H7 (cell line): ENCODE data around the gene ETV2. TPM values are rescaled to one million over a fixed set of nuclear protein-coding genes. Genes with fewer than 3 reads are reported as not detected.

Experiments
- DNase-seq: peaks from one replicate; pipeline ENCODE4 v3.0.0; 2012
- H3K27me3 ChIP-seq: 2 replicates; pipeline ENCODE4 v1.6.0; 2011; ENCODE audit warnings: mild to moderate bottlenecking, low read length; ENCODE audit not compliant: control insufficient read depth, insufficient read depth
- H3K36me3 ChIP-seq: replicated peaks from 2 replicates; pipeline ENCODE4 v1.5.1; 2011; ENCODE audit warnings: low read length; ENCODE audit not compliant: control insufficient read depth, insufficient read depth
- H3K4me3 ChIP-seq: 2 replicates; pipeline ENCODE4 v1.5.1; 2011; ENCODE audit warnings: low read depth, mild to moderate bottlenecking, control low read depth, low read length, moderate library complexity; ENCODE audit not compliant: insufficient read depth
- total RNA-seq: library from RNA; depleted of rRNA; stranded (reverse); fragments of >200 nt; shearing (Covaris generic); gene quantifications from 2 replicates; pipeline ENCODE4 v1.2.3, GENCODE V29; 2014

ETV2 gene
- total RNA-seq, 1 experiment from 2014 or later, result 0.35 TPM

- Histone ChIP-seq H3K27me3 (peaks cover 3% of the 10 kb centered on the region; the same call in 1 of the 2 replicates), H3K4me3 (no peak overlapping the region), H3K36me3 (peaks cover 3% of the 10 kb centered on the region; the same call in 1 of the 2 replicates)
- DNase-seq, result no peak
Measured at GRCh38 chr19:35615036-35615435, 26.5 kb upstream of the ETV2 start.

- Histone ChIP-seq H3K36me3 (peaks cover 9% of the 10 kb centered on the region), H3K27me3 (no peaks in the 10 kb centered on the region), H3K4me3 (no peak overlapping the region)
- peak; percentile 65 for DNase-seq
Measured at GRCh38 chr19:35618857-35619256, 22.7 kb upstream of the ETV2 start.

- peaks cover 9% of the 10 kb centered on the region for H3K36me3 ChIP-seq
- H3K4me3 ChIP-seq, result no peak overlapping the region
- H3K27me3 ChIP-seq, result no peaks in the 10 kb centered on the region
- no peak for DNase-seq
Measured at GRCh38 chr19:35619290-35619923, 22.1 kb upstream of the ETV2 start.

- no peak for DNase-seq
- Histone ChIP-seq H3K27me3 (no peaks in the 10 kb centered on the region), H3K36me3 (peaks cover 9% of the 10 kb centered on the region), H3K4me3 (no peak overlapping the region)
Measured at GRCh38 chr19:35620001-35620400, 21.5 kb upstream of the ETV2 start.

- H3K4me3 ChIP-seq, result no peak overlapping the region
- no peaks in the 10 kb centered on the region for H3K27me3 ChIP-seq
- peaks cover 7% of the 10 kb centered on the region for H3K36me3 ChIP-seq
- no peak for DNase-seq
Measured at GRCh38 chr19:35621708-35622107, 19.8 kb upstream of the ETV2 start.

- no peak overlapping the region for H3K4me3 ChIP-seq
- DNase-seq, result no peak
- peaks cover 6% of the 10 kb centered on the region for H3K36me3 ChIP-seq
- H3K27me3 ChIP-seq, result no peaks in the 10 kb centered on the region
Measured at GRCh38 chr19:35622750-35623149, 18.8 kb upstream of the ETV2 start.

- H3K4me3 ChIP-seq, result no peak overlapping the region
- H3K27me3 ChIP-seq, result no peaks in the 10 kb centered on the region
- peaks cover 6% of the 10 kb centered on the region for H3K36me3 ChIP-seq
- DNase-seq, result no peak
Measured at GRCh38 chr19:35623327-35624010, 18.1 kb upstream of the ETV2 start.

- Histone ChIP-seq H3K36me3 (peaks cover 21% of the 10 kb centered on the region), H3K27me3 (no peaks in the 10 kb centered on the region), H3K4me3 (peak overlapping the region; percentile 88)
- DNase-seq, result no peak
Measured at GRCh38 chr19:35628264-35628564, 13.3 kb upstream of the ETV2 start.

GRCh38 chr19:35628565-35629331, 12.8 kb upstream of the ETV2 start, which contains the start of gene RBM42:
RBM42 (plus strand) TSS chr19:35629036; CDS start chr19:35629154, 118 bp downstream.
- Histone ChIP-seq H3K36me3 (peaks cover 21% of the 10 kb centered on the region), H3K27me3 (no peaks in the 10 kb centered on the region), H3K4me3 (peak within 1 kb of the TSS; percentile 88)
- DNase-seq, result peak; percentile 99

- Histone ChIP-seq H3K4me3 (peak overlapping the region; percentile 88), H3K27me3 (no peaks in the 10 kb centered on the region), H3K36me3 (peaks cover 23% of the 10 kb centered on the region)
- no peak for DNase-seq
Measured at GRCh38 chr19:35629332-35629633, 12.3 kb upstream of the ETV2 start.

GRCh38 chr19:35633727-35634440, 7.7 kb upstream of the ETV2 start:
- H3K36me3 ChIP-seq, result peaks cover 36% of the 10 kb centered on the region
- peak; percentile 41 for DNase-seq
- no peak overlapping the region for H3K4me3 ChIP-seq
- no peaks in the 10 kb centered on the region for H3K27me3 ChIP-seq

GRCh38 chr19:35636651-35637050, 4.9 kb upstream of the ETV2 start:
- Histone ChIP-seq H3K4me3 (no peak overlapping the region), H3K36me3 (peaks cover 23% of the 10 kb centered on the region), H3K27me3 (no peaks in the 10 kb centered on the region)
- no peak for DNase-seq

- no peak overlapping the region for H3K4me3 ChIP-seq
- no peak for DNase-seq
- H3K36me3 ChIP-seq, result peaks cover 22% of the 10 kb centered on the region
- peaks cover under 1% of the 10 kb centered on the region; the same call in 1 of the 2 replicates for H3K27me3 ChIP-seq
Measured at GRCh38 chr19:35637165-35637564, 4.4 kb upstream of the ETV2 start.

- Histone ChIP-seq H3K36me3 (peaks cover 13% of the 10 kb centered on the region), H3K4me3 (no peak overlapping the region), H3K27me3 (peaks cover 8% of the 10 kb centered on the region)
- no peak for DNase-seq
Measured at GRCh38 chr19:35639321-35639639, 2.3 kb upstream of the ETV2 start.

GRCh38 chr19:35639863-35640262, 1.7 kb upstream of the ETV2 start:
- no peak overlapping the region for H3K4me3 ChIP-seq
- DNase-seq, result no peak
- H3K36me3 ChIP-seq, result peaks cover 13% of the 10 kb centered on the region
- peaks cover 8% of the 10 kb centered on the region for H3K27me3 ChIP-seq
